Inflammatory macrophage (primary cell): Measurements from ENCODE around the gene STK35.

Source experiments
- DNase-seq, 2 donors: peaks; one replicate each; pipeline ENCODE4 v3.0.0-alpha.2; 2020 to 2022

The STK35 gene

GRCh38 chr20:2136275-2136674 lies 34.6 kb downstream of the STK35 start:
- no peak for DNase-seq

GRCh38 chr20:2137552-2138201 lies 36.0 kb downstream of the STK35 start:
- no peak for DNase-seq

DNA sequence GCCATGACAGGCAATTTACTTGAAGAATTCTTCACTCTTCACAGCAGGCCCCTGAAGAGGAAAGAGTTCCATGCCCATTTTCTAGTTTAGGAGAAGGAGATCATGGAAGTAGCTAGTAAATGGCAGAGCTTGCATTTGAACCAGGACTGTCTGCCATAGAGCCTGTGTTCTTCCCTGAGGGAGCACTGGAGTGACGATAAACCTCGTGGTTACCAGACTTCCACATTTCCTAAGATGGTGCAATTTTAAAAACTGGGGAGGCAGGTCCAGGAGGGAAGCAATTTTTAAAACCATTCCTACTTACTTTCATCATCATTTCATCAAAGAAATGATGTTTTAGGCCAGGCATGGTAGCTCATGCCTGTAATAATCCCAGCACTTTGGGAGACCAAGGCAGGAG lies 36.8 kb downstream of the STK35 start:
- DNase-seq = peak; percentile 29 to 50

- DNase-seq = no peak
Observed at GRCh38 chr20:2139250-2139649, 37.6 kb downstream of the STK35 start.

DNA sequence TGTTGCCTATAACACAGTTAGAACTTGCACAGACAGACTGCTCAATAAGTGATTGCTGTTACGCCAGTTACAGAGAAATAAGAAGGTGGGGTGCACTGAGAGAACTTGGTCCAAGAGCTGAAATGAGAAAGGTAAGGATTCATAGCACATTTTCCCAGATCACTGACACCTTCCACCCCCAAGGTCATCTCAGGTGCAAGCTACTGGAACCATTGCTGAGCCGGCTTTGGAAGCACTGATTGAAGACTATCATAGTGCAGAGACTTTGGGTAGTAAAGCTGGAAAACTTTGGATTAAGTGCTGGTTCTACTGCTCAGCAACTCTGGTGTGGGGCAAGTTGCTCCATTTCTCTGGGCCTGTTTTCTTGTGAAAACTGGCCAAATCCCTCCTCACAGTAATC lies 38.1 kb downstream of the STK35 start:
- no peak for DNase-seq

DNA sequence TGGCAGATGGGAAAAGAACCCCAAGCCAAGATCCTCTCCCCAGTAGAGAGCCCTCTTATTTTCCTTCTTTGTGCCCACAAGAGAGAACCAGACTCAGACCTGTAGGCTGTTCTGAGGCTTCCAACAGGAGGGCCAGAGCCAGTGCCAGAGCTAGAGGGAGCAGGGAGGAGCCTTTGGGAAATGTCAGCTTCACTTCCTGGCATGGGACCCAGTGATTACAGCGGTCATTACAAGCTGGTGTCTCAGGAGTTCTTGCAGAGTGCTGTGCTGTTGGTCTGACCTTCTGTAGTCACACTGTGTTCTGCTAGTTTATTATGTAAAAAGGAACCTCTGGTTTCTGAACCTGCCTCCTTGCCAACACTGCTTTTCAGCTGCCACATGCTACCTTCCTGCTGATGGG lies 38.9 kb downstream of the STK35 start:
- peak in 1 of 2 donors; percentile 20 for DNase-seq

DNA sequence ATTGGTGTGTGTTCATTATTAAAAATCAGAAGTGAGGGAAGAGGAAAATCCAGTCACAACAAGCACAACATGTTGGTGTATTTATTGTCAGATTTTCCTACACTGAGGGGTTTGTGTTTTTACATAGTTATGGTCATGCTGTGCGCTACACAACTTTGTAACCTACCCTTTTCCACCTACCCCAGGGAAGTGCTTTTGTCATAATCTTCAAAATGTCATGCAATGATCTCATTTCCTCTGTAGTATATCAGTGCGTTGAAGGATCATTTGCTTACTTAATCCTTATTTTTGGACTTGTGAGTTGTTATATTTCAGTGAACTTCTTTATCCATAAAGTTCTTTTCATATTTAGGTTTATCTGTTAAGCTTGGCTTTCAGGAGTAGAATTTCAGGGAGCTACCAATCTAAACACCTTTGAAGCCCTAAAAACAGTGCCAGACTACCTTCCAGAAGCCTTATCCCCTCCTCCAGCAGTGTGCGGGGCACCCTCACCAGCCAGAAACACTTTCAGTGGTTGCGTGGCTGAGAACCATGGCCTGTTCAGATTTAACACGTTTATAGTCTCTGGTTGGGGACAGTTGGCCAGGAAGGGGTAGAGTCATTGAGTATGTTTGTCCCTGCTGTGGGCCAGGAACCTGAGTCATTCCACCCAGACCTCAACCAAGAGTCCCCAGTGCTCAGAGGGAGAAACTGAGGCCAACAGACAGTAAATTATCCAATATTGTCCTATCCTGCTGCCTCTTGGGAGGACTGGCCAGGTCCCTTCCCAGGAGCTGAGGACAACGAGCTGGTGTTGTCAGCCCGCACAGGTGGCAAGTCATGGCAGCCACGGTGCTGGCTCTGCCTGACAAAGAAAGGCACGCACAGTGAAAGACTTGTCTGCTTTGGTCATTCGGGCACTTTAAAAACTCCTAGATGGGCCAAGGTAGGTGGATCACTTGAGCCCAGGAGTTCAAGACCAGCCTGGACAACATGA lies 40.3 kb downstream of the STK35 start:
- peak in 1 of 2 donors; percentile 11 for DNase-seq

GRCh38 chr20:2142649-2143048 lies 41.0 kb downstream of the STK35 start:
- no peak for DNase-seq

DNA sequence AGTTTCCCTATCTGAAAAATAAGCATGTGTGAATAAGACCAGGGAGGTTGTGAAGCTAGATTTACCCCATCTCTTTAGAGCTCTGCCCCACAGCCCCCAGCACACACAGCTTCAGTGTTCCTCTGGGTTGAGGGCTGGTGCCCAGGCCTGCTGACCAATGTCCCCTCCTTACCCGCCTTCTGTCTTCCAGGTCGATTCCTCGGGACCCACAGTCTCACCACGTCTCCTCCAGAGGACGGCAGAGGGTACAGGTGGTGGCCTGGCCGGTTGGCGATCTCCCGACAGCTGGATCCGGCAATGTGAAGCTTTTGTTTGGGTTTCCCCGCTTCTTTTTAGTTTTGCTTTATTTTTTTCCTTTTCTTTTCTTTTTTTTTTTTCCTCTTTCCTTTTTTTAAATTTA lies 42.0 kb downstream of the STK35 start:
- no peak for DNase-seq

- no peak for DNase-seq
Observed at GRCh38 chr20:2144850-2145249, 43.2 kb downstream of the STK35 start.

DNA sequence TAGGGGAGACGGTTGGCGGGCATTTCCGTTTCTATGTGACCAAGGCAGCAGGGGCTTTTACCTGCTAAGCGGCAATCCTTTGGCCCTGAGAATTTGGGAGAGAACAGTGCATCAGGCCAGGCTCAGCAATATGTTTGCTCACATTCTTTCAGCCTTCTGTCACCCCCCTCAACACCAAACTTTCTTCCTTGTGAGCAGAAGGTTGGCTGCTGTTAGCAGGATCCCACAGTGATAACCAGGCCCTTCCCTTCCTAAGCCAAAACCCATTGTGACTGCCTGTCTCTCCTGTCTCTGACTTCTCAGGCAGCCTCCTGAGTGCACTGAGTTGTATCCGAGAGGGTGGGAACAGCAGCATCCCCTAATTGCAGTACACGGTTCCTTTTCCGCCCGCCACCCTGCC lies 43.7 kb downstream of the STK35 start:
- DNase-seq = no peak

- no peak for DNase-seq
Observed at GRCh38 chr20:2146080-2146867, 44.6 kb downstream of the STK35 start.

DNA sequence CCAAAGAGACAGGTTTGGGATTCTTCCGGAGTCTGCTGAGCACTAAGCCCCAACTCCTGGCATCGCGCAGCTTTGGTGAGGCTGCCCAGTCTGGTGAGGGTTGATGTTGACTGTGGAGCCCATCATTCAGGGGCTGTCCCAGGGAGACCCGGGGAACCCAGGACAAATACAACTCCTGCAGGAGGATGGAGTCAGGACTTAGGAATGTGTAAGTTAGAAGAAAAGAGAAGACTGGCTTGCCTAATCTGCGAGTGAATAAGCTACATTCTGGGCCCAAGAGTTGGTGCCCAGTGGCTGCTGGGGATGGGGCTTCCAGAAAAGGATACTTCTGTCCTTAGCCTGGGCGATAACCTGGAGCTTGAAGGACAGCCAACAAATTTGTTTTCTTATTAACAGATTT lies 47.9 kb downstream of the STK35 start:
- DNase-seq = no peak

DNA sequence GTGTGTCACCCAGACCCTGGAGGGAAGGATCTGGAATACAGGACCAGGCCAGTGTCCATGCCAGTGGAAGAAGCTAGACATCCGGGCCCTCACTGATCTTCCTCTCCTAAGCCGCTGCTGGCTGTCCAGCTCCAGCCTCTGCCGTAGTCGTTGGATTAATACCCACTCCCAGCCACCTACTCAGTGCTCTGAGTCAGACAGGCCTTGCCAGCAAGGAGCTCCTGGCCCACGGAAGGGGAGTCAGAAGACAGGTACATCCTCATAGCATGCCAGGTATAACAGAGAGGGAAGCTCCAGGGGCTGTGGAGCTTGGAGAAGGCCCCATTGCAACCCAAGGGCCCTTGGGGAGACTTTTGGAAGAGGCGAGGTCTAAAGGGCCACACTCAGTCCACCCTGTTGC lies 49.0 kb downstream of the STK35 start:
- no peak for DNase-seq

DNA sequence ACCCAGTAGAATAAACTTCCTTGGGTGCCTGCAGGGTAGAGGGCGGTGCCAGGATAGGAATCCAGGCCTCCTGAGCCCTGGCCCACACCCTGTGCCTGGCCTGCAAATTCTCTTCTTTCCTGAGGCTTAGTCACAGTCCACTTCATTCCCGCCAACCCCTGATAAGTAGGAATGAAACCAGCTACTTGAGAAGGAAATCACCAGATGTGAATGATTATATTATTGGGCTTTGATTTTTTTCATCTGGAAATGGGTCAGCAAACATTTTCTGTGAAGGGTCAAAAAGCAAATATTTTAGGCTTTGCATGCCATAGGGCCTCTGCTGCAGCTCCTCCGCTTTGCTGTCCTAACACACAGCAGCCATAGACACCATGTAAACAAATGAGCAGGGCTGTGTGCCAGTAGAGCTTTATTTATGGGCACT lies 50.2 kb downstream of the STK35 start:
- DNase-seq = no peak

DNA sequence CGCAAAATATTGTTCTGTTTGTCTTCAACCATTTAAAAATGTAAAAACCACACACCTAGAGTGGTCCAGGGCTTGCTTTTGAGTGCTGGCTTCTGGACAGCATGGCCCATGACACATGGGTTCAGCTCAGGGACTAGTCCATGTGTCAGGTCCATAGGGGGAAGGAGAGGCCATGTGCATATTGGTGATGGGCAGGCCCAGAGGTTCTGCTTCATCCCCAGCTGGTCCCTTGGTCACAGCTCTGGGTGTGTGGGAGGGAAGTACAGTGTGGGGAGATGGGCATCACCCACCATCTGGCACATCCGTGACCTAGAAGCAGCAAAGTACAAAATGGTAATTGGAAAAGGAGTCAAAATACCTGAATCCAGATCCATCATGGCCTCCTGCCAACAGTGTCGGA lies 50.7 kb downstream of the STK35 start:
- no peak for DNase-seq

- no peak for DNase-seq
Observed at GRCh38 chr20:2153326-2153725, 51.7 kb downstream of the STK35 start.

DNA sequence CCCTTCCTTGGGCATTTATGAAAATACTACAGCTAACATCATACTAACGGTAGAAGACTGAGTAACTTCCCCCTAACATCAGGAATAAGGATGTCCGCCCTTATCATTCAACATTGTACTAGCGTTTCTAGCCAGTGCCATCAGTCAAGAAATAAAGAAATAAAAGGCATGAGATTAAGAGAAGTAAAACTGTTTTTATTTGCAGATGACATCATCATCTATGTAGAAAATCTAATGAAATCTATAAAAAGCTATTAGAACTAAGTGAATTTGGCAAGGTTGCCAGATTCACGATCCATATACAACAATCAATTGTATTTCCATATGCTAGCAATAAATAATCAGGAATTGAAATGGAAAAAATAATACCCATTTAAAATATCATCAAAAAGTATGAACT lies 54.6 kb downstream of the STK35 start:
- no peak for DNase-seq

DNA sequence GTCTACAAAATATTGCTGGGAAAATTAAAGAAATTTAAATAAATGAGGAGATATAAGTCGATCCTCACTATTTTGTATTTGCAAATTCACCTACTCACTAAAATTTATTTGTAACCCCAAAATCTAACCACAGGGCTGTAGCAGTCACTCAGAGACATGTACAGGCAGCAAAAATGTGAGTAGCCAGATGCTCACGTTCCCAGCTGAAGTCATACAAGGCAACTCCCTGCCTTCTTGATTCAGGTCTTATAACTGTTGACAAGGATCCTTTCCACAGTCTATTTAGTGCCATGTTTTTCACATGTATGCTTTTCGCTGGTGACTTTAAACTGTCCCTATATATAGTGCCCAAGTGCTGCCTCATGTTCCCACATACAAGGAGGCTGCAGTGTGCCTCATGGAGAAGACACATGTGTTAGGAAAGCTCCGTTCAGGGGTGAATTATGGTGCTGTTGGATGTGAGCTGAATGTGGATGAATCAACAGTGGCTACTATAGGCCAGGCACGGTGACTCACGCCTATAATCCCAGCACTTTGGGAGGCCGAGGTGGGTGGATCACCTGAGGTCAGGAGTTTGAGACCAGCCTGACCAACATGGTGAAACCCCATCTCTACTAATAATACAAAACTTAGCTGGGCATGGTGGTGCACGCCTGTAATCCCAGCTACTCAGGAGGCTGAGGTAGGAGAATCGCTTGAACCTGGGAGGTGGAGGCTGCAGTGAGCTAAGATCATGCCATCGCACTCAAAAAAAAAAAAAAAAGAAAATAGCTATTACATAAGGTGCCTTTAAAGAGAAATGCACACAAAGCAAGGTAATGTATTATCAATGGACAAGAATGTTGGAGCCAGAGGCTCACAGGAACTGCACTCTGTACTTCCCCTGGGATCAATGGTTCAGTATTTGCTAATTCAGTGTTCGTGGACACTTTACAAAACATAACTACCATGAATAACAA lies 55.3 kb downstream of the STK35 start:
- no peak for DNase-seq

GRCh38 chr20:2162125-2162822 lies 60.6 kb downstream of the STK35 start:
- DNase-seq = no peak

GRCh38 chr20:2162823-2163166 lies 61.2 kb downstream of the STK35 start:
- no peak for DNase-seq
